ENCODE results near the gene CRACDL. TPM values are rescaled to one million over a fixed set of nuclear protein-coding genes. Genes with fewer than 3 reads are reported as not detected.

CRACDL gene
- total and polyA plus RNA-seq, 2 donors (not counting 3 experiments of a cell fraction or from before 2014, with no cell fraction given) = 0.92 to 6.3 TPM

GRCh38 chr2:98801921-98802321 lies 134.1 kb downstream of the CRACDL start:
- no peak overlapping the region for H3K4me2 ChIP-seq (ENCODE audit: insufficient read depth, low read length)
- POLR2A ChIA-PET = no interaction called here
- H3K9ac ChIP-seq (replicated peaks; ENCODE audit: extremely low read depth, insufficient read depth, low read length) = no peak overlapping the region
- no peaks in the 10 kb centered on the region for H3K9me3 ChIP-seq (replicated peaks; ENCODE audit: control insufficient read depth, insufficient read depth, low read length)
- H3K4me3 ChIP-seq (replicated peaks in 1 of 3; ENCODE audit: insufficient read depth in 1 of 3, low read depth in 1 of 3, low read length in 3 of 3) = no peak overlapping the region
- dilution Hi-C loops (cut with MboI; ENCODE audit: extremely low pct_ligation_motif_present, low sequenced_read_pairs) = no loop called here
- intact Hi-C loops (cut with micrococcal nuclease) = no loop called here
- DNase-seq (ENCODE audit: low read depth, low spot score) (no peak), FAIRE-seq (no peak)
- H3K79me2 ChIP-seq (ENCODE audit: control insufficient read depth, insufficient read depth, low read length) = no peaks in the 10 kb centered on the region
- no TSS peak for BruUV-seq (replicated peaks)
- no peak for TF ChIP-seq JUN (IDR thresholded peaks at IDR 0.05; ENCODE audit: borderline replicate concordance, insufficient read depth, insufficient read length, low read depth)
- TF ChIP-seq POLR2A (IDR thresholded peaks at IDR 0.05; ENCODE audit: low read depth, low read length) = no peak
- no peak for TF ChIP-seq MYC (IDR thresholded peaks at IDR 0.05; ENCODE audit: low read depth, low read length)
- TF ChIP-seq GATA2 (IDR thresholded peaks at IDR 0.05; ENCODE audit: insufficient read depth, insufficient read length, low read depth, low read length) = no peak
- no peak for TF ChIP-seq CTCF (IDR thresholded peaks at IDR 0.05; ENCODE audit: extremely low read depth in 1 of 2, insufficient read depth in 1 of 2, low read depth in 1 of 2, low read length in 2 of 2)
- no peak for TF ChIP-seq FOS (IDR thresholded peaks at IDR 0.05; ENCODE audit: borderline replicate concordance, insufficient read depth, low read length)
- TF ChIP-seq EZH2 (IDR thresholded peaks at IDR 0.05; ENCODE audit: borderline replicate concordance, low read depth, low read length, severe bottlenecking) = no peak
- TF ChIP-seq POLR2AphosphoS5 (IDR thresholded peaks at IDR 0.05; ENCODE audit: insufficient read depth, low read depth, low read length) = no peak
- TF ChIP-seq MAX (IDR thresholded peaks at IDR 0.05; ENCODE audit: insufficient read depth, insufficient read length) = no peak
- no peak overlapping the region for H3K27ac ChIP-seq (ENCODE audit: insufficient read depth, low read depth, low read length)
- no peaks in the 10 kb centered on the region for H3K27me3 ChIP-seq (ENCODE audit: control insufficient read depth in 2 of 2, insufficient read depth in 2 of 2, low read length in 2 of 2)
- H3K36me3 ChIP-seq (ENCODE audit: control insufficient read depth in 2 of 2, extremely low read depth in 1 of 2, insufficient read depth in 2 of 2, low read length in 2 of 2) = no peaks in the 10 kb centered on the region
- no peaks in the 10 kb centered on the region for H4K20me1 ChIP-seq (replicated peaks; ENCODE audit: control insufficient read depth, extremely low read depth, insufficient read depth, low read length)
- no peak overlapping the region for H2AFZ ChIP-seq (ENCODE audit: low read depth, low read length)
- peaks cover 37% of the 10 kb centered on the region for H3K4me1 ChIP-seq (ENCODE audit: control insufficient read depth, extremely low read depth, insufficient read depth, low read length)
- CTCF ChIA-PET = interaction anchor here (1.5 kb wide), 1 partner anchor 43 kb away, joined by 4 read pairs; no protein-coding TSS in a partner anchor
- no peaks in the 10 kb centered on the region for H3K9me1 ChIP-seq (replicated peaks; ENCODE audit: control insufficient read depth, extremely low read depth, insufficient read depth, low read length)
